Caco-2 (cell line): ENCODE results near the gene PAWR. TPM values are rescaled to one million over a fixed set of nuclear protein-coding genes. Genes with fewer than 3 reads are reported as not detected.

ENCODE experiments used
- BruUV-seq: library from RNA; stranded (reverse); fragments of 400-500 nt; replicated peaks from 2 replicates; lab custom pipeline; 2021; lab: Mats Ljungman, UMichigan
- CTCF ChIA-PET: fragments of 300-600 bp; sonication (Branson Sonifier 250); formaldehyde crosslinking; loops from one replicate; lab custom pipeline; 2022; ENCODE audit warnings: antibody characterized with exemption; lab: Charles Lee
- POLR2A ChIA-PET: fragments of 300-600 bp; sonication (Branson Sonifier 250); formaldehyde crosslinking; loops from one replicate; lab custom pipeline; 2022; ENCODE audit warnings: antibody characterized with exemption; lab: Charles Lee
- DNase-seq, 2 experiments: peaks; one replicate each; pipeline versions ENCODE4 v3.0.0 to v3.0.0-alpha.2; 2020 to 2022
- H3K27me3 ChIP-seq: replicated peaks from 2 replicates; pipeline ENCODE4 v1.6.0; 2011; ENCODE audit warnings: low read length; ENCODE audit not compliant: control insufficient read depth, insufficient read depth
- H3K36me3 ChIP-seq: 2 replicates; pipeline ENCODE4 v1.5.1; 2011; ENCODE audit warnings: low read length; ENCODE audit not compliant: control insufficient read depth, insufficient read depth
- H3K4me1 ChIP-seq: fragments of 250-450 bp; sonication (Bioruptor Pico); 2 replicates; pipeline ENCODE4 v1.5.1; 2020; ENCODE audit warnings: mild to moderate bottlenecking
- H3K4me3 ChIP-seq: 2 replicates; pipeline ENCODE4 v1.5.1; 2011; ENCODE audit warnings: low read depth, mild to moderate bottlenecking, control low read depth, low read length
- H3K9me3 ChIP-seq: fragments of 250-450 bp; sonication (Bioruptor Pico); 2 replicates; pipeline ENCODE4 v1.5.1; 2020; ENCODE audit warnings: mild to moderate bottlenecking, moderate library complexity
- H3K27ac Mint-ChIP-seq: one replicate; pipeline ENCODE4 v1.8.0; 2022; ENCODE audit warnings: mixed read lengths; ENCODE audit not compliant: unreplicated experiment
- H3K27me3 Mint-ChIP-seq: one replicate; pipeline ENCODE4 v1.8.0; 2022; ENCODE audit warnings: mixed read lengths; ENCODE audit not compliant: insufficient read depth, unreplicated experiment
- H3K36me3 Mint-ChIP-seq: one replicate; pipeline ENCODE4 v1.8.0; 2022; ENCODE audit warnings: mild to moderate bottlenecking, mixed read lengths; ENCODE audit not compliant: insufficient read depth, unreplicated experiment
- H3K4me1 Mint-ChIP-seq: one replicate; pipeline ENCODE4 v1.8.0; 2022; ENCODE audit warnings: low read depth, mixed read lengths; ENCODE audit not compliant: unreplicated experiment
- H3K4me3 Mint-ChIP-seq: one replicate; pipeline ENCODE4 v1.8.0; 2022; ENCODE audit warnings: mild to moderate bottlenecking, moderate library complexity, mixed read lengths; ENCODE audit not compliant: unreplicated experiment
- H3K9me3 Mint-ChIP-seq: one replicate; pipeline ENCODE4 v1.8.0; 2022; ENCODE audit warnings: mixed read lengths; ENCODE audit not compliant: unreplicated experiment
- CTCF ChIP-seq, 2 experiments: fragments of 200-600 bp in 1 of 2; IDR thresholded peaks; 1 replicate in 1 of 2; 2 replicates in 1 of 2; pipeline versions ENCODE4 v1.5.1 to v1.8.0; 2011 to 2022; ENCODE audit warnings: antibody characterized with exemption in 1 of 2, control low read depth in 1 of 2, inconsistent platforms in 1 of 2, low read depth in 1 of 2, low read length in 1 of 2, mild to moderate bottlenecking in 1 of 2, moderate library complexity in 1 of 2; ENCODE audit not compliant: insufficient read depth in 1 of 2, severe bottlenecking in 1 of 2, unreplicated experiment in 1 of 2
- intact Hi-C: fragments of 100-400 bp; cut with micrococcal nuclease; formaldehyde crosslinking; loops from one replicate; pipeline ENCODE4 v1.10.0; 2022; ENCODE audit not compliant: unreplicated experiment
- total RNA-seq: library from RNA; stranded (reverse); gene quantifications from 2 replicates; pipeline ENCODE4 v1.2.3, GENCODE V29; 2022

PAWR gene
- total RNA-seq, 1 experiment from 2014 or later = 157 TPM

GRCh38 chr12:79637093-79637492 lies 53.7 kb downstream of the PAWR start:
- ChIA-PET POLR2A (no interaction called here), CTCF (no interaction called here)
- no peaks in the 10 kb centered on the region for H3K36me3 ChIP-seq
- H3K4me3 ChIP-seq = no peak overlapping the region
- intact Hi-C loops = loop anchor here (2.0 kb wide), 1 partner anchor 14 kb away; no protein-coding TSS in a partner anchor
- BruUV-seq = no TSS peak
- no peak for TF ChIP-seq CTCF (IDR thresholded peaks at IDR 0.05; ENCODE audit: insufficient read depth in 1 of 2, low read depth in 1 of 2, low read length in 1 of 2, severe bottlenecking in 1 of 2, unreplicated experiment in 1 of 2)
- peaks cover 6% of the 10 kb centered on the region; the same call in 1 of the 2 replicates for H3K4me1 ChIP-seq
- H3K27me3 ChIP-seq = no peaks in the 10 kb centered on the region
- no peak overlapping the region for H3K27ac Mint-ChIP-seq
- peaks cover 5% of the 10 kb centered on the region for H3K36me3 Mint-ChIP-seq
- no peak for DNase-seq
- H3K9me3 ChIP-seq = no peaks in the 10 kb centered on the region
- peaks cover 24% of the 10 kb centered on the region for H3K4me1 Mint-ChIP-seq
- no peak overlapping the region for H3K4me3 Mint-ChIP-seq
- no peaks in the 10 kb centered on the region for H3K27me3 Mint-ChIP-seq
- no peaks in the 10 kb centered on the region for H3K9me3 Mint-ChIP-seq

GRCh38 chr12:79635676-79636075 lies 55.1 kb downstream of the PAWR start:
- H3K36me3 ChIP-seq = no peaks in the 10 kb centered on the region
- no peak for DNase-seq
- peaks cover 5% of the 10 kb centered on the region for H3K36me3 Mint-ChIP-seq
- no peaks in the 10 kb centered on the region for H3K9me3 Mint-ChIP-seq
- CTCF ChIA-PET = no interaction called here
- no peaks in the 10 kb centered on the region for H3K9me3 ChIP-seq
- no peaks in the 10 kb centered on the region for H3K27me3 ChIP-seq
- H3K4me3 Mint-ChIP-seq = no peak overlapping the region
- H3K27me3 Mint-ChIP-seq = no peaks in the 10 kb centered on the region
- H3K4me1 ChIP-seq = peaks cover 6% of the 10 kb centered on the region; the same call in 1 of the 2 replicates
- no peak for TF ChIP-seq CTCF (IDR thresholded peaks at IDR 0.05; ENCODE audit: insufficient read depth in 1 of 2, low read depth in 1 of 2, low read length in 1 of 2, severe bottlenecking in 1 of 2, unreplicated experiment in 1 of 2)
- no peak overlapping the region for H3K27ac Mint-ChIP-seq
- intact Hi-C loops = loop anchor here (2.0 kb wide), 1 partner anchor 15 kb away; no protein-coding TSS in a partner anchor
- H3K4me1 Mint-ChIP-seq = peaks cover 24% of the 10 kb centered on the region
- no TSS peak for BruUV-seq
- POLR2A ChIA-PET = no interaction called here
- H3K4me3 ChIP-seq = no peak overlapping the region

- BruUV-seq = no TSS peak
- no peaks in the 10 kb centered on the region for H3K27me3 ChIP-seq
- TF ChIP-seq CTCF (IDR thresholded peaks at IDR 0.05; ENCODE audit: insufficient read depth in 1 of 2, low read depth in 1 of 2, low read length in 1 of 2, severe bottlenecking in 1 of 2, unreplicated experiment in 1 of 2) = no peak
- no peaks in the 10 kb centered on the region for H3K36me3 ChIP-seq
- H3K9me3 Mint-ChIP-seq = no peaks in the 10 kb centered on the region
- H3K36me3 Mint-ChIP-seq = peaks cover 5% of the 10 kb centered on the region
- H3K27ac Mint-ChIP-seq = no peak overlapping the region
- peaks cover 24% of the 10 kb centered on the region for H3K4me1 Mint-ChIP-seq
- CTCF ChIA-PET = no interaction called here
- H3K4me3 Mint-ChIP-seq = no peak overlapping the region
- peaks cover 6% of the 10 kb centered on the region; the same call in 1 of the 2 replicates for H3K4me1 ChIP-seq
- intact Hi-C loops = no loop called here
- no peaks in the 10 kb centered on the region for H3K27me3 Mint-ChIP-seq
- POLR2A ChIA-PET = no interaction called here
- no peak for DNase-seq
- H3K4me3 ChIP-seq = no peak overlapping the region
- H3K9me3 ChIP-seq = no peaks in the 10 kb centered on the region
Measured at GRCh38 chr12:79634957-79635471, 55.8 kb downstream of the PAWR start.
